Fibroblast of mammary gland (primary cell): ENCODE data around the gene PLIN1.

ENCODE experiments used
- DNase-seq: peaks from one replicate; pipeline ENCODE4 v3.0.0-alpha.2; 2010; ENCODE audit warnings: low read depth
- H3K4me3 ChIP-seq: 2 replicates; pipeline ENCODE4 v1.5.1; 2011; ENCODE audit warnings: low read depth, mild to moderate bottlenecking, low read length, moderate library complexity; ENCODE audit not compliant: control insufficient read depth
- CTCF ChIP-seq: conservative IDR thresholded peaks from 2 replicates; pipeline ENCODE4 v1.5.1; 2011; ENCODE audit warnings: low read depth, low read length, inconsistent platforms; ENCODE audit not compliant: control insufficient read depth, insufficient read depth

Gene PLIN1

GRCh38 chr15:89662893-89663626 is 16.1 kb downstream of the PLIN1 start:
- TF ChIP-seq CTCF, result no peak
- peak overlapping the region; percentile 47 for H3K4me3 ChIP-seq
- DNase-seq, result peak; percentile 94

GRCh38 chr15:89660556-89660955 is 18.6 kb downstream of the PLIN1 start:
- no peak for TF ChIP-seq CTCF

GRCh38 chr15:89659295-89659694 is 19.9 kb downstream of the PLIN1 start:
- DNase-seq, result no peak
- no peak for TF ChIP-seq CTCF
- no peak overlapping the region for H3K4me3 ChIP-seq

More at GRCh38 chr15:89660556-89660955, 18.6 kb downstream of the PLIN1 start:
- no peak for DNase-seq
- no peak overlapping the region for H3K4me3 ChIP-seq

- no peak for DNase-seq
- no peak for TF ChIP-seq CTCF
Observed at GRCh38 chr15:89657686-89658200, 21.4 kb downstream of the PLIN1 start.

GRCh38 chr15:89656116-89656815 is 22.9 kb downstream of the PLIN1 start:
- DNase-seq, result peak; percentile 28
- TF ChIP-seq CTCF, result no peak

More at GRCh38 chr15:89657686-89658200, 21.4 kb downstream of the PLIN1 start:
- H3K4me3 ChIP-seq, result no peak overlapping the region

GRCh38 chr15:89654847-89655805 is 24.0 kb downstream of the PLIN1 start, which contains the start of gene KIF7:
KIF7 (minus strand) TSS chr15:89655467; CDS start chr15:89652930, 2,537 bp downstream.
- peak; percentile 40 for DNase-seq
- H3K4me3 ChIP-seq, result peak within 1 kb of the TSS; percentile 66
- TF ChIP-seq CTCF, result no peak

More at GRCh38 chr15:89656116-89656815, 22.9 kb downstream of the PLIN1 start:
- H3K4me3 ChIP-seq, result no peak overlapping the region
